Measurements from ENCODE around the gene CHODL. TPM values are rescaled to one million over a fixed set of nuclear protein-coding genes. Genes with fewer than 3 reads are reported as not detected.

Gene CHODL
- polyA plus RNA-seq, 1 experiment = not detected

GRCh38 chr21:18251065-18251464 lies 6.4 kb downstream of the CHODL start:
- Histone ChIP-seq H3K4me3 (ENCODE audit: low read depth, low read length) (no peak overlapping the region), H3K27me3 (ENCODE audit: control insufficient read depth, insufficient read depth, low read length) (no peaks in the 10 kb centered on the region), H3K36me3 (ENCODE audit: control insufficient read depth, insufficient read depth, low read length) (no peaks in the 10 kb centered on the region)
- ChIA-PET CTCF (no interaction called here), POLR2A (no interaction called here)
- DNase-seq (ENCODE audit: low read depth) = no peak
- no peak for TF ChIP-seq CTCF (IDR thresholded peaks at IDR 0.05; ENCODE audit: insufficient read depth, low read depth, low read length)

- H3K27me3 ChIP-seq (ENCODE audit: control insufficient read depth, insufficient read depth, low read length) = no peaks in the 10 kb centered on the region
- no peak overlapping the region for H3K4me3 ChIP-seq (ENCODE audit: low read depth, low read length)
- H3K36me3 ChIP-seq (ENCODE audit: control insufficient read depth, insufficient read depth, low read length) = no peaks in the 10 kb centered on the region
- POLR2A ChIA-PET = no interaction called here
- CTCF ChIA-PET = no interaction called here
- DNase-seq (ENCODE audit: low read depth) = no peak
- TF ChIP-seq CTCF (IDR thresholded peaks at IDR 0.05; ENCODE audit: insufficient read depth, low read depth, low read length) = no peak
Measured at GRCh38 chr21:18252256-18252655, 7.6 kb downstream of the CHODL start.

- POLR2A ChIA-PET = no interaction called here
- Histone ChIP-seq H3K27me3 (ENCODE audit: control insufficient read depth, insufficient read depth, low read length) (no peaks in the 10 kb centered on the region), H3K36me3 (ENCODE audit: control insufficient read depth, insufficient read depth, low read length) (no peaks in the 10 kb centered on the region), H3K4me3 (ENCODE audit: low read depth, low read length) (no peak overlapping the region)
- TF ChIP-seq CTCF (IDR thresholded peaks at IDR 0.05; ENCODE audit: insufficient read depth, low read depth, low read length) = no peak
- DNase-seq (ENCODE audit: low read depth) = no peak
- CTCF ChIA-PET = no interaction called here
Measured at GRCh38 chr21:18252680-18253079, 8.0 kb downstream of the CHODL start.

- CTCF ChIA-PET = no interaction called here
Measured at GRCh38 chr21:18253221-18253620, 8.6 kb downstream of the CHODL start.

GRCh38 chr21:18253799-18254198 lies 9.2 kb downstream of the CHODL start:
- Histone ChIP-seq H3K36me3 (ENCODE audit: control insufficient read depth, insufficient read depth, low read length) (no peaks in the 10 kb centered on the region), H3K27me3 (ENCODE audit: control insufficient read depth, insufficient read depth, low read length) (no peaks in the 10 kb centered on the region), H3K4me3 (ENCODE audit: low read depth, low read length) (no peak overlapping the region)
- CTCF ChIA-PET = no interaction called here
- TF ChIP-seq CTCF (IDR thresholded peaks at IDR 0.05; ENCODE audit: insufficient read depth, low read depth, low read length) = no peak
- DNase-seq (ENCODE audit: low read depth) = no peak
- POLR2A ChIA-PET = no interaction called here

More at GRCh38 chr21:18253221-18253620, 8.6 kb downstream of the CHODL start:
- no peaks in the 10 kb centered on the region for H3K36me3 ChIP-seq (ENCODE audit: control insufficient read depth, insufficient read depth, low read length)
- H3K4me3 ChIP-seq (ENCODE audit: low read depth, low read length) = no peak overlapping the region
- no peak for TF ChIP-seq CTCF (IDR thresholded peaks at IDR 0.05; ENCODE audit: insufficient read depth, low read depth, low read length)
- no peak for DNase-seq (ENCODE audit: low read depth)
- H3K27me3 ChIP-seq (ENCODE audit: control insufficient read depth, insufficient read depth, low read length) = no peaks in the 10 kb centered on the region
- POLR2A ChIA-PET = no interaction called here

Data from BJ (cell line).